Upper lobe of left lung (tissue), 4 donors: ENCODE results near the gene TEX19.

Source experiments
- CTCF ChIP-seq, 6 experiments: fragments of 450-650 bp in 4 of 6; fragments of 200-600 bp in 2 of 6; sonication (generic) in 2 of 6; IDR thresholded peaks; one replicate each; pipeline ENCODE4 v1.5.1; 2016 to 2019; ENCODE audit warnings: antibody characterized with exemption in 6 of 6
- POLR2A ChIP-seq, 4 donors: fragments of 450-650 bp; IDR thresholded peaks; one replicate each; pipeline ENCODE4 v1.5.1; 2016 to 2017; ENCODE audit warnings: antibody characterized with exemption in 4 of 4, mild to moderate bottlenecking in 2 of 4

- TF ChIP-seq CTCF (IDR thresholded peaks at IDR 0.05): no peak
- no peak for TF ChIP-seq POLR2A (IDR thresholded peaks at IDR 0.05)
Observed at GRCh38 chr17:82399601-82400101, 40.6 kb downstream of the TEX19 start.
